Esophagus muscularis mucosa (tissue), 4 donors: ENCODE results near the gene CCDC148. TPM values are rescaled to one million over a fixed set of nuclear protein-coding genes. Genes with fewer than 3 reads are reported as not detected.

Source experiments
- DNase-seq: peaks from one replicate; pipeline ENCODE4 v3.0.0-alpha.2; 2017; ENCODE audit errors: extremely low spot score
- H3K27ac ChIP-seq, 4 donors: fragments of 200-600 bp; sonication (generic); replicated peaks in 1 of 4; 1 replicate in 3 of 4; 2 replicates in 1 of 4; pipeline ENCODE4 v1.5.1; 2016 to 2019; ENCODE audit warnings: mild to moderate bottlenecking in 1 of 4
- H3K27me3 ChIP-seq, 4 donors: fragments of 200-600 bp; sonication (generic); one replicate each; pipeline versions ENCODE4 v1.5.1 to v1.6.0; 2016 to 2019
- H3K36me3 ChIP-seq, 4 donors: fragments of 200-600 bp; sonication (generic); one replicate each; pipeline ENCODE4 v1.5.1; 2016 to 2019
- H3K4me1 ChIP-seq, 4 donors: fragments of 200-600 bp; sonication (generic); one replicate each; pipeline ENCODE4 v1.5.1; 2016 to 2019
- H3K4me3 ChIP-seq, 4 donors: fragments of 200-600 bp; sonication (generic); 1 replicate in 2 of 4; 2 replicates in 2 of 4; pipeline ENCODE4 v1.5.1; 2016 to 2019; ENCODE audit warnings: mild to moderate bottlenecking in 4 of 4, moderate library complexity in 1 of 4
- H3K9me3 ChIP-seq, 4 donors: fragments of 200-600 bp; sonication (generic); 1 replicate in 3 of 4; 2 replicates in 1 of 4; pipeline ENCODE4 v1.5.1; 2016 to 2019
- EP300 ChIP-seq: sonication (generic); formaldehyde crosslinking; IDR thresholded peaks from one replicate; pipeline ENCODE4 v1.6.1; 2017; ENCODE audit warnings: antibody characterized with exemption
- POLR2A ChIP-seq: fragments of 450-650 bp; IDR thresholded peaks from one replicate; pipeline ENCODE4 v1.6.1; 2017; ENCODE audit warnings: antibody characterized with exemption, moderate library complexity, mild to moderate bottlenecking, low read depth
- POLR2AphosphoS5 ChIP-seq, 2 donors: sonication (generic); formaldehyde crosslinking; IDR thresholded peaks; one replicate each; pipeline ENCODE4 v1.6.1; 2017; ENCODE audit warnings: antibody characterized with exemption in 2 of 2
- WGBS: methylation state at CpG from one replicate; pipeline ENCODE4 v1.1.5; 2018; 5-methylcytosine and 5-hydroxymethylcytosine counted together
- intact Hi-C: fragments of 100-400 bp; cut with DNase I; formaldehyde crosslinking; loops from one replicate; pipeline ENCODE4 v1.15.1; 2023
- total RNA-seq, 4 donors: library from RNA; depleted of rRNA; stranded (reverse); fragments of >200 nt; gene quantifications; one replicate each; pipeline versions ENCODE4 v1.1.0 to v1.2.1, GENCODE V29; 2016
- TF ChIP-seq, protein P1 (sequence below), 3 experiments: fragments of 200-600 bp in 2 of 3; fragments of 450-650 bp in 1 of 3; sonication (generic) in 2 of 3; IDR thresholded peaks; one replicate each; pipeline ENCODE4 v1.5.1; 2017 to 2019; ENCODE audit warnings: antibody characterized with exemption in 3 of 3, mild to moderate bottlenecking in 2 of 3, moderate library complexity in 1 of 3

The CCDC148 gene
- total RNA-seq, 4 donors from 2014 or later = 2.1 to 3.7 (median 2.9) TPM

DNA sequence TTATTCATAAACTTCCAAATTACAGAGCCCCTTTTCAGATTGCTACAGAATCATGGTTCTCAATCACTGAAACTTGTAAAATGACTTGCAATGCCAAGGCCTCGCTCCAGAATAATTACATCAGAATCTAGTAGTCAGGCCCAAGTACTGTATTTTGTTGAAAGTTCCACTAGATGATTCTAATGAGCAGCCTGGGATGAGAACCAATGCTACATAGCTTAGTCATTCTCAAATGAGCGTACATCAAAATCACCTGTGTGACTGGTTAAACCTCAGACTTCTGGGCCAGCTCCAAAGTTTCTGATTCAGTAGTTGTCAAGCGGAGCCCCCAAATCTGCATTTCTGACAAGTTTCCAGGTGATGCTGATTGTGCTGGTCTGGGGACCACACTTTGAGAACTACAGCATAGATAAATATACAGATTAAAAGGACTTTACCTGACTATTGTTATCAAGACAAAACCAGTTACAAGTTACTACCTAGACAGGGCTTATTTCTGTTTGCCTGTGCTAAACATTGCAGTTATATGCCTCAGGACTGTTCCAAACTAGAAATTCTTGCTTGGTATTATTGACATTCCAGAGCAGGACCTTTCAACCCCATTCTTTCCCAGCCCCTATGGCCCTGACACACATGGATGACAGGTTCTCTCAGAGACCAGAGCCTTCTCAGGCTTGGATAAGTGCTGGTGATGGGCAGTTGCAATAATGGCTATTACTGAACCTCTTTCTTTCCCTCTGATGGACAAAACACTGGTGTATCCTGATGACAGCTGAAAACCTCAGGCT is 271.8 kb downstream of the CCDC148 start:
- WGBS = 50% methylated on average over 3 of the region's 3 CpGs
- intact Hi-C loops = loop anchor here (5.0 kb wide), 1 partner anchor 563 kb away; no protein-coding TSS in a partner anchor

DNA sequence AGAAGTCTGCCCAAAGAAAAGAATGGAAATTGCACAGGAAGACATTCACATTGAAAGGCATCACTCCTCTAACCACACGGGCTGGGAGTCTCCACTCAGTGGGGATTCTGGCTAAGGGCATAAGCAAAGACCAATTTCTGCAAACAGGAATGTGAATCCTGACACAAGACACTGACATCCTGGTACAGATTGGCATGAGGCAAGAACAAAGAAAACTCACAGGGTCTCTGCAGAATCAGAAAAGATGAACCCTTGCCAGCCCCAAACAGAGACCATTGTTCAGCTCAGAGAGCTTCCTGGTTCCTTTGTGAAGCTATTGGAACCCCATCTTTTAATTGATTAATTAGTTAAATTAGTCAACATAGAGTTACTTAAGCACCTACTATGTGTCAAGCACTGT is 272.6 kb downstream of the CCDC148 start:
- no peak for TF ChIP-seq POLR2A
- 88% methylated on average over 1 of the region's 1 CpG for WGBS
- intact Hi-C loops = loop anchor here (5.0 kb wide), 1 partner anchor 563 kb away; no protein-coding TSS in a partner anchor

More for the DNA sequence above, 271.8 kb downstream of the CCDC148 start:
- no peaks in the 10 kb centered on the region for H3K36me3 ChIP-seq
- no peaks in the 10 kb centered on the region for H3K27me3 ChIP-seq
- DNase-seq = no peak
- TF ChIP-seq, protein P1, sequence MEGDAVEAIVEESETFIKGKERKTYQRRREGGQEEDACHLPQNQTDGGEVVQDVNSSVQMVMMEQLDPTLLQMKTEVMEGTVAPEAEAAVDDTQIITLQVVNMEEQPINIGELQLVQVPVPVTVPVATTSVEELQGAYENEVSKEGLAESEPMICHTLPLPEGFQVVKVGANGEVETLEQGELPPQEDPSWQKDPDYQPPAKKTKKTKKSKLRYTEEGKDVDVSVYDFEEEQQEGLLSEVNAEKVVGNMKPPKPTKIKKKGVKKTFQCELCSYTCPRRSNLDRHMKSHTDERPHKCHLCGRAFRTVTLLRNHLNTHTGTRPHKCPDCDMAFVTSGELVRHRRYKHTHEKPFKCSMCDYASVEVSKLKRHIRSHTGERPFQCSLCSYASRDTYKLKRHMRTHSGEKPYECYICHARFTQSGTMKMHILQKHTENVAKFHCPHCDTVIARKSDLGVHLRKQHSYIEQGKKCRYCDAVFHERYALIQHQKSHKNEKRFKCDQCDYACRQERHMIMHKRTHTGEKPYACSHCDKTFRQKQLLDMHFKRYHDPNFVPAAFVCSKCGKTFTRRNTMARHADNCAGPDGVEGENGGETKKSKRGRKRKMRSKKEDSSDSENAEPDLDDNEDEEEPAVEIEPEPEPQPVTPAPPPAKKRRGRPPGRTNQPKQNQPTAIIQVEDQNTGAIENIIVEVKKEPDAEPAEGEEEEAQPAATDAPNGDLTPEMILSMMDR (IDR thresholded peaks at IDR 0.05) = no peak
- no peak for TF ChIP-seq POLR2A
- TF ChIP-seq POLR2AphosphoS5 (IDR thresholded peaks at IDR 0.05) = no peak
- TF ChIP-seq EP300 = no peak
- no peak overlapping the region for H3K27ac ChIP-seq
- H3K4me1 ChIP-seq = peaks cover 0 to 15% (median 10%) of the 10 kb centered on the region in 4 donors
- no peak overlapping the region for H3K4me3 ChIP-seq
- no peaks in the 10 kb centered on the region for H3K9me3 ChIP-seq

DNA sequence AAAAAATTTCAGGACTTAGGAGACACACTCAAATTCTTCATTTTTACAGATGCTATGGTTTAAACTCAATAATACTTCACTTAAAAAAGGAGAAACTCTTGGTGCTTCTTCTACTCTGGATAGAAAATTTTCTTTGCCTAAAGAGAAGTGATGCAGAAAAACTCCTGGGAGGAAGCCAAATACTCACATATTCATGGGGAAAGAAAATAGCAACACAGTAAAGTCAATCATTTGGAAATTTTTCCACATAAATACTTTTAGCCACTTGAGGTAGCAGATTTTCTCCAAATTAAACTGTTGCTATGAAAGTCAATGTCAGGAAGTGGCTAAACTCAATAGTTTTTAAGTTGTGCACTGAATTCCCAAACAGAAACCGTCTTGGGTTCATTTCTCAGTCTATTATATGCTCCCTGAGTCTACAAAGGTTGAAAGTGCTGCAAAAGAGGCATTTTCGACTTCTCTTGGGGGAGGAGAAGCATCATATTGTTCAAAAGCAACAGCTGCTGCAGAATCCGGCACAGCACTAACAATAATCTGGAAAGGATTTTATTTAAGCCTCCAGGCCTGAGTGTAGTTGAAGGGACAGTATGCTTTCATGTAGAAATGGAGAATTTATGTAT is 273.8 kb downstream of the CCDC148 start:
- Histone ChIP-seq H3K27me3 (no peaks in the 10 kb centered on the region), H3K27ac (no peak overlapping the region), H3K9me3 (no peaks in the 10 kb centered on the region), H3K36me3 (no peaks in the 10 kb centered on the region), H3K4me1 (peaks cover 2 to 15% (median 10%) of the 10 kb centered on the region in 4 donors), H3K4me3 (no peak overlapping the region)
- TF ChIP-seq, protein P1 (IDR thresholded peaks at IDR 0.05) = no peak
- TF ChIP-seq POLR2A = no peak
- no peak for DNase-seq
- WGBS = 65% methylated on average over 3 of the region's 3 CpGs
- intact Hi-C loops = loop anchor here (5.0 kb wide), 1 partner anchor 565 kb away; no protein-coding TSS in a partner anchor

More for the DNA sequence above, 272.6 kb downstream of the CCDC148 start:
- H3K27me3 ChIP-seq = no peaks in the 10 kb centered on the region
- no peak overlapping the region for H3K4me3 ChIP-seq
- no peaks in the 10 kb centered on the region for H3K36me3 ChIP-seq
- no peak for DNase-seq
- no peaks in the 10 kb centered on the region for H3K9me3 ChIP-seq
- no peak overlapping the region for H3K27ac ChIP-seq
- H3K4me1 ChIP-seq = peaks cover 0 to 15% (median 10%) of the 10 kb centered on the region in 4 donors

DNA sequence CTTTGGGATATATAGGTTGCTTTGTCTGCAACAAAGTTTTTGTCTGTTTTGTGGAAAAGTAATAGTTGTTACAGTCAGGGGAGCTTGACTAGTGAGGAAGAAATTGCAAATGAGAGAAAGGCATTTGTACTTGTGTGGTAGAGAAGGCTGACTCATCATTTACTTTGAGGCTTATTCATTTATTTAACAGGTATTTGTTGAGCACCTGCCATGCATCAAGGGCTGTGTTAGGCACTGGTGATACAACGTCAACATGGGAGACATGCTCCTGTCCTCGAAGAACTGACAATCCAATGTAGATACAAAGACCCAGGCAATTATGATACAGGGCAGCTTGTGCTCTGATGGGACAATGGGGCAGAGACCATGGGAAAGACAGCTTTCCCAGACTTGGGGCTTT is 275.4 kb downstream of the CCDC148 start:
- no peaks in the 10 kb centered on the region for H3K9me3 ChIP-seq
- WGBS = 100% methylated on average over 2 of the region's 2 CpGs
- no peak for DNase-seq
- no peak overlapping the region for H3K4me3 ChIP-seq
- H3K4me1 ChIP-seq = peaks cover 2 to 15% (median 10%) of the 10 kb centered on the region in 4 donors
- TF ChIP-seq, protein P1 (IDR thresholded peaks at IDR 0.05) = no peak
- TF ChIP-seq EP300 (no peak), POLR2AphosphoS5 (IDR thresholded peaks at IDR 0.05) (no peak), POLR2A (no peak)
- H3K27me3 ChIP-seq = no peaks in the 10 kb centered on the region
- no peak overlapping the region for H3K27ac ChIP-seq
- intact Hi-C loops = loop anchor here (5.0 kb wide), 1 partner anchor 566 kb away; no protein-coding TSS in a partner anchor
- H3K36me3 ChIP-seq = no peaks in the 10 kb centered on the region

DNA sequence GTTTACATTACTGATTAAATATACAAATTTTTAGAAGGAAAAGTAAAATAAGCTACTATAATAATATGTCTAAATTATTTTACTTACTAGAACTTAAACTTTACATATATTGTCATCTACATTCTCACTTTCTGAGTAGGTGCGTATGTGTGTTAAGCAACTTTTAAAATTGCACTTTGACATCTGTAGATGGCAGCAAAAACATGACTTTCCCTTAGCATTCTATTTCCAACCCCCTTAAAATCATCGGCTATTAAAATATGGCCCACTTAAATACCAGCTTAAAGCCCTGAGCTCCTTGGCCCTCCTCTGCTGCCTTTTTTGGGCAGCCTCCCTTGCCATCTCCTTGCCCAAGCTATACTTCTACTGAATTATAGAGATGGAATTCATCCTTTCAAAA is 276.9 kb downstream of the CCDC148 start:
- no peaks in the 10 kb centered on the region for H3K27me3 ChIP-seq
- intact Hi-C loops = loop anchor here (5.0 kb wide), 1 partner anchor 568 kb away; no protein-coding TSS in a partner anchor
- no peak overlapping the region for H3K4me3 ChIP-seq
- peaks cover 2 to 6% (median 3%) of the 10 kb centered on the region in 4 donors for H3K4me1 ChIP-seq
- H3K36me3 ChIP-seq = no peaks in the 10 kb centered on the region
- no peak for TF ChIP-seq POLR2A
- TF ChIP-seq, protein P1 (IDR thresholded peaks at IDR 0.05) = peak in 2 of 3 experiments; percentile 6 to 44
- DNase-seq = no peak
- no peak overlapping the region for H3K27ac ChIP-seq
- 17% methylated on average over 2 of the region's 2 CpGs for WGBS
- no peaks in the 10 kb centered on the region for H3K9me3 ChIP-seq
